ENCODE results near the gene CHST7. TPM values are rescaled to one million over a fixed set of nuclear protein-coding genes. Genes with fewer than 3 reads are reported as not detected.

CHST7 gene
- total RNA-seq, 1 experiment from 2014 or later = 24.7 TPM

DNA sequence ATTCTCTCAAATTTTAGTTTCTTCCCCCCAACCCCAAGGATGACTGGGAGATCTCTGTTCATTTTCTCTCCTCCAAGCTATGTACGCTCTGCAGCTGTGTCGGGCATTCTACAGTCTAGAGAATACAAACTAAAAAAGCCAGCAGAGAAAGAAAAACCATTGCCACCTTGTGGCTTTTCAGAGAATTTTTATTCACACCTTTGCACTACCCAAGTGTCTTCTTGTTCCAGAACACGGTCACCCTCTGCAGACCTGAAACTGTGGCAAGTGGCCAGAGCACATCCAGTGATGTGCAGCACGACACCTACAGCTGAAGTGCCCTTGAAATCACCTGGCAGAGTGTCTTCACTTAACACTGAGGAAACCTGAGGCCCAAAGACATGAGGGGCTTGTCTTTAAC lies 68.6 kb downstream of the CHST7 start:
- Histone ChIP-seq H3K4me3 (ENCODE audit: low read length) (no peak overlapping the region), H3K27me3 (ENCODE audit: low read length) (no peaks in the 10 kb centered on the region), H3K79me2 (ENCODE audit: low read length) (no peaks in the 10 kb centered on the region), H2AFZ (ENCODE audit: low read length) (no peak overlapping the region), H3K9me3 (ENCODE audit: low read length) (no peaks in the 10 kb centered on the region), H3K4me2 (ENCODE audit: low read length) (no peak overlapping the region), H3K9me2 (replicated peaks; ENCODE audit: low read length) (no peaks in the 10 kb centered on the region), H4K20me1 (ENCODE audit: low read length) (no peaks in the 10 kb centered on the region), H3F3A (ENCODE audit: low read length, unreplicated experiment) (no peaks in the 10 kb centered on the region), H3K27ac (ENCODE audit: low read length) (no peak overlapping the region), H3K9ac (ENCODE audit: low read length) (no peak overlapping the region), H3K36me3 (ENCODE audit: low read depth, low read length) (peaks cover 12% of the 10 kb centered on the region), H3K4me1 (ENCODE audit: insufficient read depth, low read length) (no peaks in the 10 kb centered on the region)
- CTCF ChIA-PET = interaction anchor here (0.8 to 1.0 kb wide), 2 partner anchors 66 to 87 kb away, joined by 3 to 10 read pairs; no protein-coding TSS in a partner anchor
- TF ChIP-seq, protein P1, sequence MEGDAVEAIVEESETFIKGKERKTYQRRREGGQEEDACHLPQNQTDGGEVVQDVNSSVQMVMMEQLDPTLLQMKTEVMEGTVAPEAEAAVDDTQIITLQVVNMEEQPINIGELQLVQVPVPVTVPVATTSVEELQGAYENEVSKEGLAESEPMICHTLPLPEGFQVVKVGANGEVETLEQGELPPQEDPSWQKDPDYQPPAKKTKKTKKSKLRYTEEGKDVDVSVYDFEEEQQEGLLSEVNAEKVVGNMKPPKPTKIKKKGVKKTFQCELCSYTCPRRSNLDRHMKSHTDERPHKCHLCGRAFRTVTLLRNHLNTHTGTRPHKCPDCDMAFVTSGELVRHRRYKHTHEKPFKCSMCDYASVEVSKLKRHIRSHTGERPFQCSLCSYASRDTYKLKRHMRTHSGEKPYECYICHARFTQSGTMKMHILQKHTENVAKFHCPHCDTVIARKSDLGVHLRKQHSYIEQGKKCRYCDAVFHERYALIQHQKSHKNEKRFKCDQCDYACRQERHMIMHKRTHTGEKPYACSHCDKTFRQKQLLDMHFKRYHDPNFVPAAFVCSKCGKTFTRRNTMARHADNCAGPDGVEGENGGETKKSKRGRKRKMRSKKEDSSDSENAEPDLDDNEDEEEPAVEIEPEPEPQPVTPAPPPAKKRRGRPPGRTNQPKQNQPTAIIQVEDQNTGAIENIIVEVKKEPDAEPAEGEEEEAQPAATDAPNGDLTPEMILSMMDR (conservative IDR thresholded peaks at IDR 0.05; ENCODE audit: low read depth, low read length) = peak; percentile 50
- no peak for TF ChIP-seq EZH2phosphoT487 (IDR thresholded peaks at IDR 0.05; ENCODE audit: borderline replicate concordance, low read length)
- BruUV-seq (replicated peaks) = no TSS peak
- peak; percentile 61 for ATAC-seq
- POLR2A ChIA-PET (ENCODE audit: unreplicated experiment) = no interaction called here
- intact Hi-C loops (cut with micrococcal nuclease) = loop anchor here (1.0 kb wide), 1 partner anchor 87 kb away; no protein-coding TSS in a partner anchor
- DNase-seq = peak; percentile 34

DNA sequence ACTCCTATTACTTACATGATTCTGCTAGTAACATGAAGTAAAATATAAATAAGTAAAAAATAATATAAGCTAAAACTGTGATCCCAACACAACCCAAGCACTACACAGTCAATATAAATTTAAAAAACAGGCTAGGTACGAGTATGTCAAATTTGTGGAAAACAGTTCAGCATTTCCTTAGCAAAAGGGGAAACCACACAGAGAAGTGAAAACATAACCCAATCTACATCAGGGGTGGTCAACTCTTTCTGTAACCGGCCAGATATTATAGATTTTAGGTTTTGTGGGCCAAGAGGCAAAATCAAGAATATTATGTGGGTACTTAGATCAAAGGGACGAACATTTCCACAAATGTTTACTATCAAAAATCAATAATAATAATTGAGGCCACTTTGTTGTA lies 70.1 kb downstream of the CHST7 start:
- CTCF ChIA-PET = no interaction called here
- Histone ChIP-seq H3K4me1 (ENCODE audit: insufficient read depth, low read length) (no peaks in the 10 kb centered on the region), H3F3A (ENCODE audit: low read length, unreplicated experiment) (no peaks in the 10 kb centered on the region), H2AFZ (ENCODE audit: low read length) (no peak overlapping the region), H3K9me3 (ENCODE audit: low read length) (no peaks in the 10 kb centered on the region), H4K20me1 (ENCODE audit: low read length) (no peaks in the 10 kb centered on the region), H3K79me2 (ENCODE audit: low read length) (no peaks in the 10 kb centered on the region), H3K36me3 (ENCODE audit: low read depth, low read length) (peaks cover 17% of the 10 kb centered on the region), H3K9me2 (replicated peaks; ENCODE audit: low read length) (no peaks in the 10 kb centered on the region), H3K4me3 (ENCODE audit: low read length) (no peak overlapping the region), H3K27me3 (ENCODE audit: low read length) (no peaks in the 10 kb centered on the region), H3K9ac (ENCODE audit: low read length) (no peak overlapping the region), H3K27ac (ENCODE audit: low read length) (no peak overlapping the region), H3K4me2 (ENCODE audit: low read length) (no peak overlapping the region)
- no peak for TF ChIP-seq EZH2 (IDR thresholded peaks at IDR 0.05; ENCODE audit: low read length, unreplicated experiment)
- TF ChIP-seq, protein P1 (conservative IDR thresholded peaks at IDR 0.05; ENCODE audit: low read depth, low read length) = no peak
- no peak for TF ChIP-seq EZH2phosphoT487 (IDR thresholded peaks at IDR 0.05; ENCODE audit: borderline replicate concordance, low read length)
- ATAC-seq (no peak), DNase-seq (no peak)
- no TSS peak for BruUV-seq (replicated peaks)
- POLR2A ChIA-PET (ENCODE audit: unreplicated experiment) = no interaction called here
- intact Hi-C loops (cut with micrococcal nuclease) = no loop called here

DNA sequence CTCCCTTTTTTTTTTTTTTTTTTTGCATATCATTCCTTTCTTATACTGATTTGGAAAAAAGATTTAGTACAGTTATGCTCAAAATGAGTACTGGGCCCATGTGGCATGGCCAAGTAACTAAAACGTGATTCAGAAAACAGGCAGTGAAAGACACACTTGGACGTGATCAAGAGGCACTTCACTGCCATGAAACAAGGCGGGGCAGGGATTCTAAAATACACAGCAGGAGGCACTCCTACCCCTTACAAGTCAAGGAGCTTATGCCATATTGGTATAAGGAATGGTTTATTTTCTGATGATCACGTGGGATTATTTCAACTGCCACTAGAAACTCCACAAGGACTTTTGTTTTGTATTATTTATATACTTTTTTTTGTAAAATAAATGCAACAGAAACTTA lies 72.0 kb downstream of the CHST7 start:
- Histone ChIP-seq H3K4me1 (ENCODE audit: insufficient read depth, low read length) (no peaks in the 10 kb centered on the region), H3K9me2 (replicated peaks; ENCODE audit: low read length) (no peaks in the 10 kb centered on the region), H3K79me2 (ENCODE audit: low read length) (no peaks in the 10 kb centered on the region), H3K4me2 (ENCODE audit: low read length) (no peak overlapping the region), H3K9me3 (ENCODE audit: low read length) (no peaks in the 10 kb centered on the region), H3K27me3 (ENCODE audit: low read length) (no peaks in the 10 kb centered on the region), H3K27ac (ENCODE audit: low read length) (no peak overlapping the region), H3F3A (ENCODE audit: low read length, unreplicated experiment) (no peaks in the 10 kb centered on the region), H3K9ac (ENCODE audit: low read length) (no peak overlapping the region), H3K4me3 (ENCODE audit: low read length) (no peak overlapping the region), H3K36me3 (ENCODE audit: low read depth, low read length) (peaks cover 18% of the 10 kb centered on the region), H2AFZ (ENCODE audit: low read length) (no peak overlapping the region), H4K20me1 (ENCODE audit: low read length) (no peaks in the 10 kb centered on the region)
- POLR2A ChIA-PET (ENCODE audit: unreplicated experiment) = no interaction called here
- DNase-seq (no peak), ATAC-seq (no peak)
- TF ChIP-seq EZH2 (IDR thresholded peaks at IDR 0.05; ENCODE audit: low read length, unreplicated experiment) (no peak), EZH2phosphoT487 (IDR thresholded peaks at IDR 0.05; ENCODE audit: borderline replicate concordance, low read length) (no peak)
- TF ChIP-seq, protein P1 (conservative IDR thresholded peaks at IDR 0.05; ENCODE audit: low read depth, low read length) = no peak
- intact Hi-C loops (cut with micrococcal nuclease) = no loop called here
- BruUV-seq (replicated peaks) = no TSS peak
- CTCF ChIA-PET = no interaction called here

Data from PC-3 (cell line).